Progenitor cell of endocrine pancreas (in vitro differentiated cells): Measurements from ENCODE around the gene AQP10. TPM values are rescaled to one million over a fixed set of nuclear protein-coding genes. Genes with fewer than 3 reads are reported as not detected.
"Not testable (repeated sequence)": the region's sequence is repeated elsewhere in the genome, so short reads cannot be mapped to it uniquely, and the experiment has no call there.

Experiments
- DNase-seq: peaks from one replicate; pipeline ENCODE4 v3.0.0; 2021; ENCODE audit warnings: low spot score; ENCODE audit not compliant: unreplicated experiment
- H3K27ac Mint-ChIP-seq: 2 replicates; pipeline ENCODE4 v1.8.0; 2021; ENCODE audit warnings: mild to moderate bottlenecking, moderate library complexity, mixed read lengths
- H3K27me3 Mint-ChIP-seq: 2 replicates; pipeline ENCODE4 v1.8.0; 2021; ENCODE audit warnings: mixed read lengths
- H3K36me3 Mint-ChIP-seq: 2 replicates; pipeline ENCODE4 v1.8.0; 2022; ENCODE audit warnings: mixed read lengths; ENCODE audit not compliant: insufficient read depth
- H3K4me1 Mint-ChIP-seq: 2 replicates; pipeline ENCODE4 v1.8.0; 2021; ENCODE audit warnings: low read depth, mixed read lengths
- H3K4me3 Mint-ChIP-seq: 2 replicates; pipeline ENCODE4 v1.8.0; 2021; ENCODE audit warnings: low read depth, mild to moderate bottlenecking, moderate library complexity, mixed read lengths
- H3K9me3 Mint-ChIP-seq: 2 replicates; pipeline ENCODE4 v1.8.0; 2021; ENCODE audit warnings: low read depth, mixed read lengths
- total RNA-seq: library from RNA; stranded (reverse); gene quantifications from 2 replicates; pipeline ENCODE4 v1.2.1, GENCODE V29; 2021
- TF ChIP-seq, protein P1 (sequence below): fragments of 200-600 bp; sonication (generic); IDR thresholded peaks from one replicate; pipeline ENCODE4 v1.5.0; 2021; ENCODE audit warnings: antibody characterized with exemption, mild to moderate bottlenecking; ENCODE audit not compliant: unreplicated experiment

AQP10 gene
- total RNA-seq, 1 donor from 2014 or later, result 0.96 TPM

DNA sequence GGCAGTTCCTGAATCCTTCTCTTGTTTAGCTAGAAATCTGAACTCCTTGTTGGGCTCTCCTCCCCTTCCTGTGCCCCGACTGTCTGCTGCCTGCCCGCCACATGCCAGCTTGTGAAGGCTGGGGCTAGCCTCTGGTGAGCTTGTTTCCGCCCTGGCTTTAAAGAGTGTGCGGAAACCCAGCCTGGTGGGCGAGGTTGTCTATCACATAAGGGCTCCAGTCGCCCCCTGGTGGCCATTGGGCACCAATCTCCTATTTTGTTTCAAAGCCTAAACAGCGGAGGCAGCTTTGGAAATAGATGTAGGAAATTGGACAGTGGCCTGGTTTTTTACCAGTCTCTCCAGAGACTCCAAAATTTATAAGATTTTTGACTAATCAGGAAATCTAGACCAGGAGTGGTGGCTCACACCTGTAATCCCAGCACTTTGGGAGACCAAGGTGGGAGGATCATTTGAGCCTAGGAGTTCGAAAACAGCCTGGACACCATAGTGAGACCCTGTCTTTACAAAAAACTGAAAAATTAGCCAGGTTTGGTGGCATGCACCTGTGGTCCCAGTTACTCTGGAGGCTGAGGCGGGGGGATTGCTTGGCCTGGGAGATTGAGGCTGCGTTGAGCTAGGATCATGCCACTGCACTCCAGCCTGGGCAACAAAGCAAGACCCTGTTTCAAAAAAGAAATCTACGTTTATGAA is 14.3 kb downstream of the AQP10 start:
- Mint-ChIP-seq H3K4me3 (no peak overlapping the region), H3K4me1 (peaks cover 7% of the 10 kb centered on the region), H3K9me3 (no peaks in the 10 kb centered on the region), H3K27ac (peak overlapping the region; percentile 38), H3K27me3 (no peaks in the 10 kb centered on the region), H3K36me3 (peaks cover 26% of the 10 kb centered on the region)
- DNase-seq, result peak; percentile 76
- TF ChIP-seq, protein P1, sequence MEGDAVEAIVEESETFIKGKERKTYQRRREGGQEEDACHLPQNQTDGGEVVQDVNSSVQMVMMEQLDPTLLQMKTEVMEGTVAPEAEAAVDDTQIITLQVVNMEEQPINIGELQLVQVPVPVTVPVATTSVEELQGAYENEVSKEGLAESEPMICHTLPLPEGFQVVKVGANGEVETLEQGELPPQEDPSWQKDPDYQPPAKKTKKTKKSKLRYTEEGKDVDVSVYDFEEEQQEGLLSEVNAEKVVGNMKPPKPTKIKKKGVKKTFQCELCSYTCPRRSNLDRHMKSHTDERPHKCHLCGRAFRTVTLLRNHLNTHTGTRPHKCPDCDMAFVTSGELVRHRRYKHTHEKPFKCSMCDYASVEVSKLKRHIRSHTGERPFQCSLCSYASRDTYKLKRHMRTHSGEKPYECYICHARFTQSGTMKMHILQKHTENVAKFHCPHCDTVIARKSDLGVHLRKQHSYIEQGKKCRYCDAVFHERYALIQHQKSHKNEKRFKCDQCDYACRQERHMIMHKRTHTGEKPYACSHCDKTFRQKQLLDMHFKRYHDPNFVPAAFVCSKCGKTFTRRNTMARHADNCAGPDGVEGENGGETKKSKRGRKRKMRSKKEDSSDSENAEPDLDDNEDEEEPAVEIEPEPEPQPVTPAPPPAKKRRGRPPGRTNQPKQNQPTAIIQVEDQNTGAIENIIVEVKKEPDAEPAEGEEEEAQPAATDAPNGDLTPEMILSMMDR, result peak; percentile 90

DNA sequence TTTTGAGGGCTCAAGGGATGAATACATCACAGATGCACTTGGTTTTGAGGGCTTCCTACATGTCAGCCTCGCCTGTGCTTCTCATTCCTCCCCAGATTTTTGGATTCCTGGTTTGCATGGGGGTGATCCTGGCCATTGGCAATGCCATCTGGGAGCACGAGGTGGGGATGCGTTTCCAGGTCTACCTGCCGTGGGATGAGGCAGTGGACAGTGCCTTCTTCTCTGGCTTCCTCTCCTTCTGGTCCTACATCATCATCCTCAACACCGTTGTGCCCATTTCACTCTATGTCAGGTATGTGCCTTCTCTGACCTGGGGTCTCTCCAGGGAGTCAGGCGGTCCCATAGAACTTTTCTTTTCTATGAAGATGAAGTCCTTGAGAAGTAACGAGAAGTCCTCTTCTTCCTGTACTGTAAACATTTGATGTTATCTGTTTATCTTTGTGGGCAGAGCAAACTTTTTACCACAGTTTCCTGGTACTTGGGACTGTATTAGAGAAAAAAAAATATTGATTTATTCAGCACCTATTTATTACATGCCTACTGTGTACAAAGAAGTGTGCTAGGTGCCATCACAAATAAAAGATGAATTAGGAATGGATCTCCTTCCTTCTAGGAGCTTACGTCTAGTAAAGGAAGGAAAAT is 16.5 kb downstream of the AQP10 start:
- Mint-ChIP-seq H3K9me3 (no peaks in the 10 kb centered on the region), H3K4me1 (peaks cover 7% of the 10 kb centered on the region), H3K36me3 (peaks cover 27% of the 10 kb centered on the region), H3K27ac (no peak overlapping the region), H3K27me3 (no peaks in the 10 kb centered on the region), H3K4me3 (no peak overlapping the region)
- DNase-seq, result no peak
- TF ChIP-seq, protein P1, result no peak

DNA sequence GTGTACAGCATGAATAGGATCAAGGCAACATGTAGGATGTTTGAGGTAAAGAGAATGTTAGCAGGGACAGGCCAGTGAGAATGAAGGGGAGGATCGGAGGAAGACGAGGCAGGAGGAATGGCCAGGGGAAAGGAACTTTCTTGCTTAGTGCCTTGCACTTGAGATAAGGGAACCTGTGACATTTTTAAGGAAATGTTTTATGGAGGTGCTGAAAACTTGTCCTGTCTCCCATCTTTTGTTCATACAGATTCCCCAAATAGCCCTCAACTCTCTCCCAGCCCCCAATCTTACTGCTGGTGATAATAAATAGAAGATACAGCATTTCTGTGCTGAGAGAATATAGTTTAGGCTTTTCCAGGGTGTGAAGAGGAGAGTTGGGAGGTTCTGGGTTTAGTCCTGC is 18.0 kb downstream of the AQP10 start:
- Mint-ChIP-seq H3K4me1 (peaks cover 6% of the 10 kb centered on the region), H3K36me3 (peaks cover 32% of the 10 kb centered on the region), H3K4me3 (no peak overlapping the region), H3K9me3 (no peaks in the 10 kb centered on the region), H3K27ac (peak overlapping the region; percentile 1), H3K27me3 (no peaks in the 10 kb centered on the region)
- TF ChIP-seq, protein P1, result no peak
- no peak for DNase-seq

DNA sequence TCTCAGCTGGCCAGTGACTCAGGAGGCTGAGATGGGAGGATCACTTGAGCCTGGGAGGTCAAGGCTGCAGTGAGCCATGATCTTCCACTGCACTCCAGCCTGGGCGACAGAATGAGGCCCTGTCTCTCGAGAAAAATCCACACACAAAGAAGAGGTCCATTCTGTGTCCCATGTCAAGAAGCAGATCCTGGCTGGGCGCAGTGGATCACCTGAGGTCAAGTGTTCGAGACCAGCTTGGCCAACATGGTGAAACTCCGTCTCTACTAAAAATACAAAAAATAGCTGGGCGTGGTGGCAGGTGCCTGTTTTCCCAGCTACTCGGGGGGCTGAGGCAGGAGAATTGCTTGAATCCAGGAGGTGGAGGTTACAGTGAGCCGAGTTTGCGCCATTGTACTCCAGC is 20.5 kb downstream of the AQP10 start:
- H3K27me3 Mint-ChIP-seq, H3K4me1 Mint-ChIP-seq, H3K9me3 Mint-ChIP-seq, DNase-seq, H3K4me3 Mint-ChIP-seq, H3K27ac Mint-ChIP-seq: not testable (repeated sequence)
- H3K36me3 Mint-ChIP-seq, result peaks cover 41% of the 10 kb centered on the region

DNA sequence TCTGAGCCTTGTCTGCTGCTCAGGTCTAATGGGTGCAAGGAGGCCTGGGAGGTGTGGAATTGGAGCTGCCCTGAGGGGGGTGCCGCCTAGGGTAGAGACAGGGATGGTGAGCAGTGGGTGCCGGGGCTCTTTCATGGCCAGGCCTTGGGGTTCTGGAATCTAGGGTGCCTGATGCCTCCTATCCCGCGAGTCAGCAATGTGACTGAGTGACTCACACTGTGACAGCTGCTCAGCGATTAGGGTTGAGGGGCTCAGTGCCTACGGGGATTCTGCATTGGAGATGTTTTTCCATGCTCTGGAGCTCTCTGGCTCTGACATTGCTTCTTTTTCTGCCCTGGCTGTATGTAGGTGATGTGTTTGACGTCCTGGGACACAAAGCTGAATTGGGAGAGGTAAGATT is 21.2 kb downstream of the AQP10 start:
- no peaks in the 10 kb centered on the region for H3K4me1 Mint-ChIP-seq
- no peak for DNase-seq
- TF ChIP-seq, protein P1, result no peak
- no peak overlapping the region for H3K27ac Mint-ChIP-seq
- no peaks in the 10 kb centered on the region for H3K27me3 Mint-ChIP-seq
- H3K9me3 Mint-ChIP-seq, result no peaks in the 10 kb centered on the region
- H3K4me3 Mint-ChIP-seq, result no peak overlapping the region
- H3K36me3 Mint-ChIP-seq, result peaks cover 42% of the 10 kb centered on the region
